MV-4-11 (cell line): ENCODE results near the gene KIZ.

Source experiments
- DNase-seq: peaks from one replicate; lab custom pipeline; 2025; lab: John Stamatoyannopoulos, UW

Gene KIZ

GRCh38 chr20:21266191-21266536, 140.3 kb downstream of the KIZ start:
- DNase-seq = no peak

DNA sequence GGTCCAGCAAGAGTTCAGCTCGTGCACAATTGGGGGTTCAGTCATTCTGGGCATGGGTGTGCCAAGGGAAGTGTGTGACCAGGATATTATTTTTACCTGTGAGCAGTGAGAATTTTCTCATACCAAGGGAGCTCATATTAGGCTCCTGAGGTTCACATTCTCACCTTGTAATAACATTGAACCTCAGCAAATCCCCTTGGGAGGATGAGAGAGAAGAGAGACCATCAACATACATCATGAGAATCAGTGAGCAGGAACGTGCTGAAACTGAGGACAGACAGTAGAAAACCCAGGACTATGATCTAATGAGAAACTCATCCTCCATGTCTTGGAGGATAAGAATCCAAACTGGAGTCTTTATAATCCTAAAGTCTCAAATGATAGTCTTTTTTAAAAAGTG, 143.9 kb downstream of the KIZ start:
- no peak for DNase-seq

GRCh38 chr20:21270806-21271205, 144.9 kb downstream of the KIZ start:
- no peak for DNase-seq

DNA sequence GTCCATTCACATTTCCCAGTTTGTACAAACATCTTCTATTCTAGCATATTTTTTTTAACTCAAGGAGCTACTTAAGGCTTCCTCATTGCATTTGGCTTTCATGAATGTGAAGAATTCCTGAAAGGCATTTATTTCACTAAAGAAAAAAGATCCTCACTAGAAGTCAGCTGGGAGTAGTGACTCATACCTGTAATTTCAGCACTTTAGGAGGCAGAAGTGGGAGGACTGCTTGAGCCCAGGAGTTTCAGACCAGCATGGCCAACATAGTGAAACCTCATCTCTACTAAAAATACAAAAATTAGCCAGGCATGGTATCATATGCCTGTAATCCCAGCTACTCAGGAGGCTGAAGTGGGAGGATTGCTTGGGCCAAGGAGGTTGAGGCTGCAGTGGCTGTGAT, 146.4 kb downstream of the KIZ start:
- DNase-seq = no peak

DNA sequence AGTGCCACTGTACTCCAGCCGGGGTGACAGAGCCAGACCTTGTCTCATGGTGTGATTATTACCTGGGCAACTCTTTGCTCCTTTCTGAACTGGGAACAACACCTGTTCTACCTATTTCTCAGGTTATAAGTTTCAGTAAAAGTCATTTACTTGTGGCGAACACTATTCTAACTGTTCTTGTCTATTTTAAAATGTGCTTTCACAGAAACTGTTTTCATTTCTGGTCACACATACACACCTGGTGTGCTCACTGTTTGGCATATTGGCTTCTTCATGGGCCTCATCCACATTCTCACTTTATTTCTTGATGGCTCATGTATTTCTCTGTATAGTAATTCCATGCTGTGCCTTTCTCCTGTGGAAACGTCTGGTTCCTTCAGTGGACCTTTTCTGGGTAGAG, 146.8 kb downstream of the KIZ start:
- DNase-seq = no peak

DNA sequence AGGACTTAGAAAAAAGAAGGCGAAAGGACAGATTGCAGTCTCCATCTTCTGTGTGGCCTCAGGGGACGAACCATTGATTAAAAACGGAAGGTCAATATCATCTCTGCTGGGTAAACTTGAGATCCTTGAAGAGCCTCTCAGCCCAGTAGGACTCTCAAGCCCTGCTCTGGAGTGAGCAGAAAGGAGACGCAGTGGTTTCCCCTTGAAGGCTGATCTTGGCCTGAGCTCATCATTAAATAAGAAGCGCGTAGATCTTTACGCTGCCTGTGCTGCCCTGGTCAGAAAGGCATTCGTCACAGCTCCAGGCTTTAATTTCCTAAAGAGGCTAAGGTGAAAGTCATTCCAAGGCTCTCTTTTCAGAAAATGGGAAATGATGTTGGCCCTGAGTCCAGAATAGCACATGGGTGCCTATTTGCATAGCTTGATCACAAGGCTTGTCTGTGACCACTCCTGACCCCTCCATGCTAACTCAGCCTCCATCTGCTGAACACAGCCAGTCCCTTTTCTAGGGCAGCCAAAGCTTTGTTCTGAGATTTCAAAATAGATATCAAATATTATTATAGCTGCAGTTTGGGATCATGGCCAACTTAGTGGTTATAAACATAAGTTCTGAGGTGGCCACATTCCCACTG, 148.0 kb downstream of the KIZ start:
- no peak for DNase-seq

GRCh38 chr20:21278829-21279228, 152.9 kb downstream of the KIZ start:
- DNase-seq = no peak

DNA sequence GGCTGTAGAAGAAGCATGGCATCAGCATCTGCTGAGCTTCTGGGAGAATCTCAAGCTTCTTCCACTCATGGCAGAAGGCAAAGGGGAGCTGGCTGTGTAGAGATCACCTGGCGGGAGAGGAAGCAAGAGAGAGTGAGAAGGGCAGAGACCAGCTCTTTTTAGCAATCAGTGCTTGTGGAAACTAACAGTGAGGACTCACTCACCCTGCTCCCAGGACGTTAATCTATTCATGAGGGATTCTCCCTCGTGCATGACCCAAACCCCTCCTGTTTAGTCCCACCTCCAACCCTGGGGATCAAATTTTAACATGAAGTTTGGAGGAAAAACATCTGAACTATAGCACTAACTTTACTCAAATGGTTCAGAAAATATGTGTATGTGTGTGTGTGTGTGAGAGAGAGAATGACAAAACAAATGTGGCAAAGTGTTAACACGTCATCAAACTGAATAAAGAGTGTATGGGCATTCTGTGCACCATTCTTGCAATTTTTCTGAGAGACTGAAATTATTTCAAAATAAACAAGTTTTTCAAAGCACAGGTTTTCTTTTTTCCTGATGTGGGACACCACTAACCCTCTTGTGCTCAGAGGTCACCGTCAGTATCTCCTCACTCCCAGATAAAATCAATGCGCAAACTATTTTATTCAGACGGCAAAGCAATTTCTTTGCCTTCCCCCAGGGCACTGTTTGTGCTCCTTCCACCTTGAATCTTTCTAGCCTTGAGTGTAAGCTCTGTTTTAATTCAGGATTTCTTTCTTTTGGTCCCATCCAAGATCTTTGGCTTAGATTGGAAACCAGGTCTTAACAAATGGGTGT, 154.0 kb downstream of the KIZ start:
- DNase-seq = no peak

DNA sequence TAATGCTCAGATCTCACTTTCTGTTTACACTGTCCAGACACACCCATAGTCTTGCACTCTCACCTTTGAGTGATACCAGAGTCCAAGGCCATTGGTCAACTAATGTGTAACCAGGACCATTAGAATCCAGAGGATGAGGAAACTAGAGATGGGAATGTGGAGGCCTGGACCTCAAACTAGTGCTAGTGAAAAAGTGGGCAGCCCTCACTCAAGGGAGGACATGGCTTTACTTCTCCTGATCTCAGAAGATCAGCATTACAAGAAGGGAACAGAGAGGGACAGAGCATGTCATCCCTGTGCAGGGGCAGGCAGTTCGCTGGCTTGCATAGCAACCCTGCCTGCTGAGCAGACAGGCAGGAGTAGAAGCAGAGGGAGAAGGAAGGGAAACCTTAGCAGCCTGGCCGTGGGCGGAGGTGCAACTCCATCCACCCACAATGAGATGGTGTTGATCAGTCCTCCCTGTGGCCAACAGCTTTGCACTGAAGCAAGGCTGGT, 154.7 kb downstream of the KIZ start:
- no peak for DNase-seq

- no peak for DNase-seq
Measured at GRCh38 chr20:21286775-21287174, 160.9 kb downstream of the KIZ start.

- no peak for DNase-seq
Measured at GRCh38 chr20:21288587-21289370, 162.9 kb downstream of the KIZ start.

- no peak for DNase-seq
Measured at GRCh38 chr20:21289651-21290050, 163.8 kb downstream of the KIZ start.

GRCh38 chr20:21291026-21291425, 165.1 kb downstream of the KIZ start:
- DNase-seq = no peak

- no peak for DNase-seq
Measured at GRCh38 chr20:21294755-21295154, 168.9 kb downstream of the KIZ start.
